Ishikawa (cell line): ENCODE data around the gene EIPR1.

Experiments
- CEBPB ChIP-seq: IDR thresholded peaks from 2 replicates; pipeline ENCODE4 v1.6.1; 2012
- CREB1 ChIP-seq: IDR thresholded peaks from 2 replicates; pipeline ENCODE4 v1.6.1; 2012; ENCODE audit warnings: low read depth
- EGR1 ChIP-seq: IDR thresholded peaks from 2 replicates; pipeline ENCODE4 v1.6.1; 2012
- EP300 ChIP-seq: IDR thresholded peaks from 2 replicates; pipeline ENCODE4 v1.6.1; 2012; ENCODE audit warnings: borderline replicate concordance
- FOXM1 ChIP-seq: IDR thresholded peaks from 2 replicates; pipeline ENCODE4 v1.6.1; 2012; ENCODE audit warnings: low read depth, borderline replicate concordance
- NFIC ChIP-seq: IDR thresholded peaks from 2 replicates; pipeline ENCODE4 v1.6.1; 2012
- RAD21 ChIP-seq: IDR thresholded peaks from 2 replicates; pipeline ENCODE4 v1.6.1; 2012; ENCODE audit warnings: low read depth
- TAF1 ChIP-seq: IDR thresholded peaks from 2 replicates; pipeline ENCODE4 v1.6.1; 2012; ENCODE audit warnings: low read depth, mild to moderate bottlenecking
- TCF12 ChIP-seq: IDR thresholded peaks from 2 replicates; pipeline ENCODE4 v1.6.1; 2012; ENCODE audit warnings: low read depth
- YY1 ChIP-seq: IDR thresholded peaks from 2 replicates; pipeline ENCODE4 v1.6.1; 2012; ENCODE audit warnings: low read depth
- ZBTB7A ChIP-seq: IDR thresholded peaks from 2 replicates; pipeline ENCODE4 v1.6.1; 2012; ENCODE audit warnings: low read depth
- TF ChIP-seq, protein P1 (sequence below): IDR thresholded peaks from 2 replicates; pipeline ENCODE4 v1.6.1; 2012; ENCODE audit warnings: low read depth, mild to moderate bottlenecking
- TF ChIP-seq, protein P2 (sequence below): IDR thresholded peaks from 2 replicates; pipeline ENCODE4 v1.6.1; 2012

DNA sequence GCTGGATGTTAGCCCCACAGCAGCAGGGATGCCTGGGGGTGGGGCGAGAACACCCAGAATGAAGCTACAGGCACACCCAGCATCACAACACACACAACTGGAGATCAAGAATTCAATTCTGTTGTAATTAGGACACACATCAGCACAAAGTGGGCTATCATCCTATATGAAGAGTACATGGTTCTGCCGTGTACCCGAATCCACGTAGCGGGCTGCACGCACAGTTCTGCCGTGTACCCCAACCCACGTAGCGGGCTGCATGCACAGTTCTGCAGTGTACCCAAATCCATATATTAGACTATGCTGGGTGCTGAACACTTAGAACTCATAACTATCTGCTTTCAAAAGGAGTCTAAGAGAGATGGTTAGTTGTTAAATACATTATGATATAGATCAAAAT is 86.5 kb downstream of the EIPR1 start:
- no peak for TF ChIP-seq EGR1
- TF ChIP-seq, protein P1, sequence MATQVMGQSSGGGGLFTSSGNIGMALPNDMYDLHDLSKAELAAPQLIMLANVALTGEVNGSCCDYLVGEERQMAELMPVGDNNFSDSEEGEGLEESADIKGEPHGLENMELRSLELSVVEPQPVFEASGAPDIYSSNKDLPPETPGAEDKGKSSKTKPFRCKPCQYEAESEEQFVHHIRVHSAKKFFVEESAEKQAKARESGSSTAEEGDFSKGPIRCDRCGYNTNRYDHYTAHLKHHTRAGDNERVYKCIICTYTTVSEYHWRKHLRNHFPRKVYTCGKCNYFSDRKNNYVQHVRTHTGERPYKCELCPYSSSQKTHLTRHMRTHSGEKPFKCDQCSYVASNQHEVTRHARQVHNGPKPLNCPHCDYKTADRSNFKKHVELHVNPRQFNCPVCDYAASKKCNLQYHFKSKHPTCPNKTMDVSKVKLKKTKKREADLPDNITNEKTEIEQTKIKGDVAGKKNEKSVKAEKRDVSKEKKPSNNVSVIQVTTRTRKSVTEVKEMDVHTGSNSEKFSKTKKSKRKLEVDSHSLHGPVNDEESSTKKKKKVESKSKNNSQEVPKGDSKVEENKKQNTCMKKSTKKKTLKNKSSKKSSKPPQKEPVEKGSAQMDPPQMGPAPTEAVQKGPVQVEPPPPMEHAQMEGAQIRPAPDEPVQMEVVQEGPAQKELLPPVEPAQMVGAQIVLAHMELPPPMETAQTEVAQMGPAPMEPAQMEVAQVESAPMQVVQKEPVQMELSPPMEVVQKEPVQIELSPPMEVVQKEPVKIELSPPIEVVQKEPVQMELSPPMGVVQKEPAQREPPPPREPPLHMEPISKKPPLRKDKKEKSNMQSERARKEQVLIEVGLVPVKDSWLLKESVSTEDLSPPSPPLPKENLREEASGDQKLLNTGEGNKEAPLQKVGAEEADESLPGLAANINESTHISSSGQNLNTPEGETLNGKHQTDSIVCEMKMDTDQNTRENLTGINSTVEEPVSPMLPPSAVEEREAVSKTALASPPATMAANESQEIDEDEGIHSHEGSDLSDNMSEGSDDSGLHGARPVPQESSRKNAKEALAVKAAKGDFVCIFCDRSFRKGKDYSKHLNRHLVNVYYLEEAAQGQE, result no peak
- no peak for TF ChIP-seq YY1
- no peak for TF ChIP-seq NFIC
- TF ChIP-seq EP300, result no peak
- no peak for TF ChIP-seq FOXM1
- TF ChIP-seq, protein P2, sequence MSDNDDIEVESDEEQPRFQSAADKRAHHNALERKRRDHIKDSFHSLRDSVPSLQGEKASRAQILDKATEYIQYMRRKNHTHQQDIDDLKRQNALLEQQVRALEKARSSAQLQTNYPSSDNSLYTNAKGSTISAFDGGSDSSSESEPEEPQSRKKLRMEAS, result no peak
- no peak for TF ChIP-seq CREB1
- no peak for TF ChIP-seq TAF1
- TF ChIP-seq RAD21, result no peak
- no peak for TF ChIP-seq ZBTB7A
- no peak for TF ChIP-seq CEBPB
- TF ChIP-seq TCF12, result no peak
